D721Med (cell line): Measurements from ENCODE around the gene DNMT3A.

Source experiments
- DNase-seq: peaks from one replicate; pipeline ENCODE4 v3.0.0; 2011; ENCODE audit warnings: low spot score; ENCODE audit not compliant: insufficient read length
- FAIRE-seq: peaks from 2 replicates; lab custom pipeline; 2011; peaks lifted over from hg19 to GRCh38; lab: Jason Lieb, UNC
- CTCF ChIP-seq: IDR thresholded peaks from 2 replicates; pipeline ENCODE4 v1.5.1; 2012; ENCODE audit warnings: mild to moderate bottlenecking, control low read depth; ENCODE audit not compliant: insufficient read depth; ENCODE audit errors: missing control alignments

Gene DNMT3A

GRCh38 chr2:25207078-25207545 lies 134.6 kb downstream of the DNMT3A start:
- DNase-seq (no peak), FAIRE-seq (no peak)
- no peak for TF ChIP-seq CTCF

GRCh38 chr2:25204190-25204838 lies 137.4 kb downstream of the DNMT3A start:
- FAIRE-seq (no peak), DNase-seq (no peak)
- no peak for TF ChIP-seq CTCF

GRCh38 chr2:25202275-25202674 lies 139.4 kb downstream of the DNMT3A start:
- FAIRE-seq: no peak
- no peak for DNase-seq
- TF ChIP-seq CTCF: no peak

- no peak for FAIRE-seq
Observed at GRCh38 chr2:25201794-25202193, 139.9 kb downstream of the DNMT3A start.

GRCh38 chr2:25201265-25201664 lies 140.5 kb downstream of the DNMT3A start:
- TF ChIP-seq CTCF: no peak
- FAIRE-seq: no peak
- no peak for DNase-seq

More at GRCh38 chr2:25201794-25202193, 139.9 kb downstream of the DNMT3A start:
- DNase-seq: no peak
- no peak for TF ChIP-seq CTCF

- FAIRE-seq: no peak
- TF ChIP-seq CTCF: no peak
Observed at GRCh38 chr2:25198576-25198975, 143.1 kb downstream of the DNMT3A start.

GRCh38 chr2:25198209-25198525 lies 143.6 kb downstream of the DNMT3A start:
- TF ChIP-seq CTCF: no peak
- FAIRE-seq (no peak), DNase-seq (no peak)

More at GRCh38 chr2:25198576-25198975, 143.1 kb downstream of the DNMT3A start:
- DNase-seq: no peak
